Measurements from ENCODE around the gene MYO6. TPM values are rescaled to one million over a fixed set of nuclear protein-coding genes. Genes with fewer than 3 reads are reported as not detected.

MYO6 gene
- total and polyA plus RNA-seq, 2 of the 4 experiments (the other 2 are of a cell fraction): 6.1 to 6.8 TPM

DNA sequence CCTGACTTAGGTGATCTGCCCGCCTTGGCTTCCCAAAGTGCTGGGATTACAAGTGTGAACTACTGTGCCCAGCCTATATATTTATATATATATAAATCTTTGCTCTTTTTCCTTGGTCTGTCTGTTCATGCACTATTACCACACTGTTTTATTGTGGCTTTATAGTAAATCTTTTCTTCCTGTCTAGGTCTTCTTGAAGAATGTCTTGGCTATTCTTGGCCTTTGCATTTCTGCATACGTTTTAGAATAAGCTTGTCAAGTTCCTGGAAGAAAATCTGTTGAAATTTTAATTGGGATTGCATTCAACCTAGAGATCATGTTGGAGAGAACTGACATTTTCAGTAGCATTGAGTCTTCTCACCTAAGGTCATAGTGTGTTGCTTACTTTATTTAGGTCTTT, 37.1 kb downstream of the MYO6 start:
- no peak overlapping the region for H4K5ac ChIP-seq (ENCODE audit: low read depth, low read length)
- intact Hi-C loops (cut with micrococcal nuclease): no loop called here
- peaks cover 7 to 10% of the 10 kb centered on the region in 2 experiments; a peak in 3 of 4 replicates for H3K79me1 ChIP-seq (ENCODE audit: low read depth in 1 of 2, low read length in 2 of 2)
- H3K9me3 ChIP-seq (ENCODE audit: control insufficient read depth, insufficient read depth, low read length): no peaks in the 10 kb centered on the region
- TF ChIP-seq, protein P1, sequence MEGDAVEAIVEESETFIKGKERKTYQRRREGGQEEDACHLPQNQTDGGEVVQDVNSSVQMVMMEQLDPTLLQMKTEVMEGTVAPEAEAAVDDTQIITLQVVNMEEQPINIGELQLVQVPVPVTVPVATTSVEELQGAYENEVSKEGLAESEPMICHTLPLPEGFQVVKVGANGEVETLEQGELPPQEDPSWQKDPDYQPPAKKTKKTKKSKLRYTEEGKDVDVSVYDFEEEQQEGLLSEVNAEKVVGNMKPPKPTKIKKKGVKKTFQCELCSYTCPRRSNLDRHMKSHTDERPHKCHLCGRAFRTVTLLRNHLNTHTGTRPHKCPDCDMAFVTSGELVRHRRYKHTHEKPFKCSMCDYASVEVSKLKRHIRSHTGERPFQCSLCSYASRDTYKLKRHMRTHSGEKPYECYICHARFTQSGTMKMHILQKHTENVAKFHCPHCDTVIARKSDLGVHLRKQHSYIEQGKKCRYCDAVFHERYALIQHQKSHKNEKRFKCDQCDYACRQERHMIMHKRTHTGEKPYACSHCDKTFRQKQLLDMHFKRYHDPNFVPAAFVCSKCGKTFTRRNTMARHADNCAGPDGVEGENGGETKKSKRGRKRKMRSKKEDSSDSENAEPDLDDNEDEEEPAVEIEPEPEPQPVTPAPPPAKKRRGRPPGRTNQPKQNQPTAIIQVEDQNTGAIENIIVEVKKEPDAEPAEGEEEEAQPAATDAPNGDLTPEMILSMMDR (conservative IDR thresholded peaks at IDR 0.05; ENCODE audit: low read depth, low read length): no peak
- TF ChIP-seq, protein P2, sequence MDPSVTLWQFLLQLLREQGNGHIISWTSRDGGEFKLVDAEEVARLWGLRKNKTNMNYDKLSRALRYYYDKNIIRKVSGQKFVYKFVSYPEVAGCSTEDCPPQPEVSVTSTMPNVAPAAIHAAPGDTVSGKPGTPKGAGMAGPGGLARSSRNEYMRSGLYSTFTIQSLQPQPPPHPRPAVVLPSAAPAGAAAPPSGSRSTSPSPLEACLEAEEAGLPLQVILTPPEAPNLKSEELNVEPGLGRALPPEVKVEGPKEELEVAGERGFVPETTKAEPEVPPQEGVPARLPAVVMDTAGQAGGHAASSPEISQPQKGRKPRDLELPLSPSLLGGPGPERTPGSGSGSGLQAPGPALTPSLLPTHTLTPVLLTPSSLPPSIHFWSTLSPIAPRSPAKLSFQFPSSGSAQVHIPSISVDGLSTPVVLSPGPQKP (IDR thresholded peaks at IDR 0.05; ENCODE audit: borderline replicate concordance, low read depth, low read length): no peak
- TF ChIP-seq CHD1 (IDR thresholded peaks at IDR 0.05; ENCODE audit: low read depth, low read length) (no peak), RFX5 (IDR thresholded peaks at IDR 0.05; ENCODE audit: low read depth, low read length) (no peak), RAD21 (IDR thresholded peaks at IDR 0.05; ENCODE audit: low read length) (no peak), BHLHE40 (IDR thresholded peaks at IDR 0.05; ENCODE audit: low read depth, low read length) (no peak), RCOR1 (IDR thresholded peaks at IDR 0.05; ENCODE audit: insufficient replicate concordance, low read length) (no peak), MAFK (IDR thresholded peaks at IDR 0.05; ENCODE audit: low read depth, low read length) (no peak), SMC3 (IDR thresholded peaks at IDR 0.05; ENCODE audit: low read depth, low read length) (no peak), NFE2L2 (IDR thresholded peaks at IDR 0.05; ENCODE audit: low read depth, low read length) (no peak), MAZ (IDR thresholded peaks at IDR 0.05; ENCODE audit: borderline replicate concordance, low read depth, low read length) (no peak)
- TF ChIP-seq, protein P3, sequence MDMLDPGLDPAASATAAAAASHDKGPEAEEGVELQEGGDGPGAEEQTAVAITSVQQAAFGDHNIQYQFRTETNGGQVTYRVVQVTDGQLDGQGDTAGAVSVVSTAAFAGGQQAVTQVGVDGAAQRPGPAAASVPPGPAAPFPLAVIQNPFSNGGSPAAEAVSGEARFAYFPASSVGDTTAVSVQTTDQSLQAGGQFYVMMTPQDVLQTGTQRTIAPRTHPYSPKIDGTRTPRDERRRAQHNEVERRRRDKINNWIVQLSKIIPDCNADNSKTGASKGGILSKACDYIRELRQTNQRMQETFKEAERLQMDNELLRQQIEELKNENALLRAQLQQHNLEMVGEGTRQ (IDR thresholded peaks at IDR 0.05; ENCODE audit: low read depth, low read length): no peak
- no peak overlapping the region for H3K14ac ChIP-seq (replicated peaks; ENCODE audit: low read depth, low read length)
- no peak overlapping the region for H2BK20ac ChIP-seq (ENCODE audit: low read depth, low read length)
- ChIA-PET CTCF (no interaction called here), POLR2A (ENCODE audit: unreplicated experiment) (no interaction called here)
- ATAC-seq (ENCODE audit: low read depth) (no peak), DNase-seq (no peak)
- no peak overlapping the region for H3K18ac ChIP-seq (ENCODE audit: low read depth, low read length)
- 0 out of 2 replicates have a peak, but pooled peaks cover 5% of the 10 kb centered on the region for H3K9me1 ChIP-seq (ENCODE audit: insufficient read depth, low read length)
- H3K36me3 ChIP-seq (ENCODE audit: control insufficient read depth, insufficient read depth, low read length): no peaks in the 10 kb centered on the region
- H4K8ac ChIP-seq (ENCODE audit: low read depth in 2 of 2, low read length in 2 of 2): no peak overlapping the region
- H3K4me2 ChIP-seq (ENCODE audit: low read depth, low read length): no peak overlapping the region
- no peak overlapping the region for H3K23ac ChIP-seq (ENCODE audit: low read depth, low read length)
- H2AK9ac ChIP-seq (replicated peaks; ENCODE audit: low read depth, low read length, poor library complexity): no peak overlapping the region
- no peak overlapping the region for H3K4me3 ChIP-seq (ENCODE audit: insufficient read depth, low read depth, low read length)
- in situ Hi-C loops (cut with MboI; ENCODE audit: low sequenced_read_pairs): no loop called here
- no peak overlapping the region for H3K27ac ChIP-seq (ENCODE audit: insufficient read depth, low read length)
- H2BK15ac ChIP-seq (ENCODE audit: low read depth, low read length): no peak overlapping the region
- no peak overlapping the region for H2BK120ac ChIP-seq (ENCODE audit: low read depth, low read length)
- BruUV-seq (replicated peaks): no TSS peak
- no peak overlapping the region for H3K9ac ChIP-seq (ENCODE audit: low read depth, low read length)
- peaks cover 2% of the 10 kb centered on the region; the same call in 1 of the 2 replicates for H3K4me1 ChIP-seq (ENCODE audit: control insufficient read depth, insufficient read depth, low read length)
- no CpG with 5 or more reads among the region's 2 CpGs for WGBS, 2 experiments (ENCODE audit: extremely low coverage in 2 of 2, insufficient read length in 1 of 2)
- no peaks in the 10 kb centered on the region for H3K27me3 ChIP-seq (ENCODE audit: control insufficient read depth, insufficient read depth, low read length)
- dilution Hi-C loops (cut with HindIII; ENCODE audit: low sequenced_read_pairs, unreplicated experiment): no loop called here
- no peak overlapping the region for H4K91ac ChIP-seq (ENCODE audit: insufficient read depth, low read depth, low read length)
- H3K4ac ChIP-seq (ENCODE audit: low read depth, low read length): no peak overlapping the region
- H2AK5ac ChIP-seq (ENCODE audit: low read depth, low read length): no peak overlapping the region
- H2AFZ ChIP-seq (replicated peaks; ENCODE audit: low read length, poor library complexity): no peak overlapping the region
- no peaks in the 10 kb centered on the region for H4K20me1 ChIP-seq (ENCODE audit: insufficient read depth, low read length)
- no peak overlapping the region for H2BK5ac ChIP-seq (ENCODE audit: low read depth, low read length, poor library complexity, severe bottlenecking)
- H3K56ac ChIP-seq (ENCODE audit: extremely low read depth, insufficient read depth, low read length): no peak overlapping the region

All from IMR-90 (cell line).